Measurements from ENCODE around the gene GOLGA6L6.
"Not testable (repeated sequence)": the region's sequence is repeated elsewhere in the genome, so short reads cannot be mapped to it uniquely, and the experiment has no call there.

GRCh38 chr15:20590069-20590468, 48.5 kb upstream of the GOLGA6L6 start:
- TF ChIP-seq, protein P1, sequence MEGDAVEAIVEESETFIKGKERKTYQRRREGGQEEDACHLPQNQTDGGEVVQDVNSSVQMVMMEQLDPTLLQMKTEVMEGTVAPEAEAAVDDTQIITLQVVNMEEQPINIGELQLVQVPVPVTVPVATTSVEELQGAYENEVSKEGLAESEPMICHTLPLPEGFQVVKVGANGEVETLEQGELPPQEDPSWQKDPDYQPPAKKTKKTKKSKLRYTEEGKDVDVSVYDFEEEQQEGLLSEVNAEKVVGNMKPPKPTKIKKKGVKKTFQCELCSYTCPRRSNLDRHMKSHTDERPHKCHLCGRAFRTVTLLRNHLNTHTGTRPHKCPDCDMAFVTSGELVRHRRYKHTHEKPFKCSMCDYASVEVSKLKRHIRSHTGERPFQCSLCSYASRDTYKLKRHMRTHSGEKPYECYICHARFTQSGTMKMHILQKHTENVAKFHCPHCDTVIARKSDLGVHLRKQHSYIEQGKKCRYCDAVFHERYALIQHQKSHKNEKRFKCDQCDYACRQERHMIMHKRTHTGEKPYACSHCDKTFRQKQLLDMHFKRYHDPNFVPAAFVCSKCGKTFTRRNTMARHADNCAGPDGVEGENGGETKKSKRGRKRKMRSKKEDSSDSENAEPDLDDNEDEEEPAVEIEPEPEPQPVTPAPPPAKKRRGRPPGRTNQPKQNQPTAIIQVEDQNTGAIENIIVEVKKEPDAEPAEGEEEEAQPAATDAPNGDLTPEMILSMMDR (IDR thresholded peaks at IDR 0.05) = not testable (repeated sequence)
- not testable (repeated sequence) for TF ChIP-seq POLR2A (IDR thresholded peaks at IDR 0.05)
